Measurements from ENCODE around the gene CACNA2D3.
A peak's percentile ranks its signal among the peaks of the same experiment; 100 is the strongest.

The CACNA2D3 gene

GRCh38 chr3:54131026-54131605 is 8.8 kb downstream of the CACNA2D3 start:
- no peak for DNase-seq

- no peak for DNase-seq
These were observed 9.5 kb downstream of the CACNA2D3 start for GRCh38 chr3:54131890-54132289.

DNA sequence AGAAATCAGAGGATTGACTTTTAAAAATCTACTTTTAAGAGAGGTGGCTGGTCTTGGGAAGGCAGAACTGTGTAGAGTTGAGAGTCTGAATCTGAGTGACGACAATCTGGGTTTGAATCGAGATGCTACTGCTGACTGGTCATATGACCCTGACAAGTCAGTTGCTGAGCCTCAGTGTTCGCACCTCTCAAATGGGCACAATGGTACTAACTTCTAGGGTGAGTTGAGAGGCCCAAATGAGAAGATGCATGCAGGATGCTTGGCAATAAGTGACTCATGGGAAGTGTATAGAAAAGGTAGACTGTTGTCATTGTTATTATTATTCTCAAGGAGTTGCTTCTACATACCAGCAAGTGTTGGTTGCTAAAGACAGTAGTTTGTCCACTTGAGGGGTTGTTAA is 10.3 kb downstream of the CACNA2D3 start:
- no peak for DNase-seq

GRCh38 chr3:54133196-54133595 is 10.8 kb downstream of the CACNA2D3 start:
- DNase-seq = no peak

GRCh38 chr3:54134155-54134554 is 11.8 kb downstream of the CACNA2D3 start:
- DNase-seq = no peak

GRCh38 chr3:54134713-54135112 is 12.4 kb downstream of the CACNA2D3 start:
- DNase-seq = no peak

- DNase-seq = no peak
These were observed 15.0 kb downstream of the CACNA2D3 start for GRCh38 chr3:54137311-54137710.

DNA sequence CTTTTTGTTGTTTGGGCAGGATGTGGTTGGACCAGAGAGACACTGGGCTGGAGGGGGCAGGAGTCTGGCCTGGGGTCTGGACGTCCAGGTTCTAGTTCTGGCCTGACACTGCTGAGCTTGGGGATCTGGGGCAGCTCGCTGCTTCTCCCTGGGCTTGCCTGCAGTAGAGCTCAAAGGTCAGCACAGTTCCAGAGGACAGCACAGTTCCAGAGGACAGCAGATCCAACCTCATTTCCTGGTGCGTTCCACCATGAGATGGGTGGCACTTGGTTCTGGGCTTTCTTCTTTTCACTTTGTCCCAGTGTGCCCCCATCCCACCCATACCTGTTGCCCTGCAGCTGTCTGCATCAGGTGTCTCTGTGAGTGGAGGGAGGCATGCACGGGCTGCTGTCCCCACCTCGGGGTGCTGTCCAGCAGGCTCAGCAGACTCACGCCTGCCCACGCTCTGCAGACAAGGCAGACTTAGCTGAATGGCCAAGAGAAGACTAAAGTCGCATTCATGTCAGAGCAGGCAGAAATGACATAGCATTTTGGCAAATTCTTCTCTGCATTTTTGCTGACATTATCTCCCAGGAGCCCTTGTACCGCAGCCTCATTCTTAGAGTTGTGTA is 16.7 kb downstream of the CACNA2D3 start:
- no peak for DNase-seq

- DNase-seq = no peak
These were observed 17.3 kb downstream of the CACNA2D3 start for GRCh38 chr3:54139630-54140029.

DNA sequence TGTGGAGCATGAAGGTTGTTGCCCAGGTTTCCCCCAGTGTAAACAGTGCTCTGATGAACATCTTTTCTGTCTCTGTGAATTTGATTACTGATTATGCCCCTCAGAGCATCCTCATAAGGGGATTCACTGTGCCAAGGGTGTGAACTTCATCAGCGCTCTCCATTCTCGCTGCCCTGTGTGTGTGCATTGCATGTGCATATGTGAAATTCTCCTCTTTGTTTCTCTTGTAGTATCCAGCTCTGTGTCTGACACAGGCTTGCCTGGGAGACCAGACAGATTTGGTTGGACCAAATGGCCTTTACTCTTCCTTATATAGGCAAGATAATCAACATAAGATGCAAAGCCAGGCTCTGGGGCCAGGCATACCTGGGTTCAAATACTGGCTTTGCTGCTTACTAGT is 21.9 kb downstream of the CACNA2D3 start:
- DNase-seq = no peak

DNA sequence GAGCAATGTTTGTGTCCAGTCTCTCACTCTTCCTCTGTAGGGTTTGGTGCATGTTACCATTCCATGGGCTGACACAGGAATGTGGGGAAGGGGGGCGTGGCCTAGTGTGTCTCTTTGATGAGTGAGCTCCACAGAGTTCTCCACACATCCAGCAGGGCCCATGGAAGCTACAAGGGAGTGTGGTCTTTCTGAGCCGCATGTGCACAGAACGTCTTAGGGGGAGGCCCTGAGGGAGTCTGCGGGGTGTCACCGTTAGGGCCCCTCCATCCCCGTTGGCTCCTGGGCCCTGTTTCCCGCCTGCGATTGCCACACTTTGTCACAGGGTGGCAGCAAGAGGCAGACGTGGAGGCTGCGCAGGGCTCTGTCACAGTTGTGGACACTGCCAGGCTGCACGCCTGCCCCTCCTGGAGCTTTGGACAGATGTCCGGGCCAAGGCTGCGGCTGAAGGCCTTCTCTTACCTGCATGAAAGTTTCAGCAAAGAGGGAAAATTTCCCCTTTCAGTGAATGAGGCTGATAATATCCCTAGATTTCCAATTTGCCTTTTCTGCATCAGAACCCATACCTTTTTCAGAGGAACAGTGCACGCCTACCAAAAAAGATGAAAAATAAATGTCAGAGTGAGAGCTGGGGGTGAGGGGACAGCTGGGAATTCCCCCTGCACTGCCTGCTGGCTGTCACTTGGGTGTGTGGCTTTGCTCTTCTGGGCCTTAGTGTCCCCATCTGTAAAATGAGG is 24.3 kb downstream of the CACNA2D3 start:
- peak; percentile 12 for DNase-seq

GRCh38 chr3:54150864-54151467 is 28.6 kb downstream of the CACNA2D3 start:
- no peak for DNase-seq

DNA sequence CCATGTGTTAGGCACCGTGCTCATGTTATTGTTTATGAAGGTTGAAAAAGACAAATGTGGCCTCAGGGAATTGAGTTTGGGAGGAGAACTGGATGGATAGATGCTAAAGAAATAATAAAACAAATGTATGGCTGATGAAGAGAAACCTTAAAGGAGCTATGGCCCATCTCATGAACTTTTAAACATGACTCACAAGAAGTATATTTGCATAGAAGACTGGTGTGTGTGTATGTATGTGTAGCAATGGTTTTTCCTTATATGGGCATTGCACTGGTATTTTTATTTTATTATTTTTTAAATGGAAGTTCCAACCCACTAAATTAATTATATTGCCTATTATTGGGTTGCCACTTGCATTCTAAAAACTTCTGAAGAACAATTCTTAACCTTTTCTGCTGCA is 31.1 kb downstream of the CACNA2D3 start:
- no peak for DNase-seq

GRCh38 chr3:54157860-54158259 is 35.5 kb downstream of the CACNA2D3 start:
- no peak for DNase-seq

GRCh38 chr3:54159917-54160316 is 37.6 kb downstream of the CACNA2D3 start:
- no peak for DNase-seq

GRCh38 chr3:54163441-54163840 is 41.1 kb downstream of the CACNA2D3 start:
- no peak for DNase-seq

DNA sequence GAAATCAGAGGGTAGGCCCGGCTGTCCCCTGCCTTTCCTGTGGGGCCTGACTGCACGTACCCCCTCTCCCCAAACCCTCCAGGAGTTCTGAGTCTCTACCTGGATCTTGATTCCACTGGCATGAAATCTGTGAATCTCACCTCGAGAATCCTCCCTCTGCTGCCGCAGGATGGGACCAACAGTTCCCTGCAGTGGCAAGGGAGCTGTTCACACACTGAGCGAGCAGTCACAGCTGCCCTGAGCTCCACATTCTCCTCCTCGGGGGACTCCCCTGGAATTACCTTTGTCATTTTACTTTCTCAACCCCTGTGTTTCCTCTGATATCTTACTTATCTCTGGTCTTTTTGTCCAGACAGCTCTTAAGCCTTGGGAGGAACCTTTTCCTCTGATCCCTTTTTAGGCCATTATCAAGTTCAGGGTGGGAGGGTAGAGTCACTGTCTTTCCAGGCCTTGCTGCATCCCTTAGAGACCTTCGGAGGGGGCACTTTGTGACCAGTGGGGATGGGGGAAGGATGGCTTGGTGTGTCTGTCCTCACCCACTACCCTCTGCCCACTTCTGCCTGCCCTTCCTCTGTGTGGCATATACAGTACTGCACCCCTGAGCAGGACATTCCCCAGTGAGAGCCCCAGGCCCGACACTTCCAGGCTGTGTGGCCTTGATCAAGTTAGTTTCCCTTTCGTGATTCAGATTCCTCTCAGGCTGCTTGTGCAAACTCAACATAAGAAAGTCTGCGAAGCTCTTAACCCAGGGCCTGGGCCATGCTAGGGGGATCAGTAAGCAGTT is 42.0 kb downstream of the CACNA2D3 start:
- no peak for DNase-seq

- no peak for DNase-seq
These were observed 43.5 kb downstream of the CACNA2D3 start for GRCh38 chr3:54165865-54166264.

- DNase-seq = no peak
These were observed 45.6 kb downstream of the CACNA2D3 start for GRCh38 chr3:54167999-54168398.

DNA sequence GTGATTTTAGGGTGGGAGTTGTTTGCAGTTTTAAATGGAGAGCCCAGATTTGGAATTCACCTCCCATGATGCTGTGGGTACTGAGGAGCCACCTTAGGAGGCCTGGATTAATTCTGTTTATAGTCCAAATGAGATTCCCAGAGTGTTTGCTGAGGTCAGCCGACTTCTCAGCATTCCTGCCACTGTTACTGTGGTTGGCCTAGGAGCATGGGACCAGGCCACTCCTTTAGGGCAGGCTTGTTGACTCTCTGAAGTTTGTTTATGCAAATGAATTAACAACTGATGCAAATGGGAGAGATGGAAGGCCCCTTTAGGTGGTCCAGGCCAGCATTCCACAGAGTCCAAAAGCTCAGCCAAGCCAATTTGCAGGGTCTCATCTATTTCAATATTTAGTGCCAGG is 46.1 kb downstream of the CACNA2D3 start:
- DNase-seq = no peak

DNA sequence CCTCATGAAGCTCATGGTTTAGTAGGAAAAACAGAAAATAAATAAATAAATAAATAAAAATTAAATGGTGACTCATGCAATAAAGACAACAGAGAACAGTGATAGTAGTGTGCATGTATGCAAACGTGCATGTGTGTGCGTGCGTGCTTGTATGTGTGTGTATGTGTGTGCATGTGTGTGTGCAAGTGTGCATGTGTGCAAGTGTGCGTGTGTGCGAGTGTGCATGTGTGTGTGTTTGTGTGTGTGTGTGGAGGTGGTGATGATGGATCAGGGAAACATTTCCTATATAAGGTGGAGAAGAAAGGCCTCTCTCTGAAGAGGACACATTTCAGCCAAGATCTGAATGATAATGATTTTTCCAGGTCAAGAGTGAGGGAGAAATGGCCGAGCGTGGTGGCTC is 47.2 kb downstream of the CACNA2D3 start:
- no peak for DNase-seq

- DNase-seq = no peak
These were observed 49.2 kb downstream of the CACNA2D3 start for GRCh38 chr3:54171509-54171908.

- no peak for DNase-seq
These were observed 49.6 kb downstream of the CACNA2D3 start for GRCh38 chr3:54171951-54172350.

Measured in NCI-H1092 (cell line).